ENCODE data around the gene GPAM. TPM values are rescaled to one million over a fixed set of nuclear protein-coding genes. Genes with fewer than 3 reads are reported as not detected.

GPAM gene
- total and polyA plus RNA-seq, 2 of the 8 experiments (the other 6 are each of a cell fraction or from before 2014, with no cell fraction given): 5.5 to 15.5 TPM

DNA sequence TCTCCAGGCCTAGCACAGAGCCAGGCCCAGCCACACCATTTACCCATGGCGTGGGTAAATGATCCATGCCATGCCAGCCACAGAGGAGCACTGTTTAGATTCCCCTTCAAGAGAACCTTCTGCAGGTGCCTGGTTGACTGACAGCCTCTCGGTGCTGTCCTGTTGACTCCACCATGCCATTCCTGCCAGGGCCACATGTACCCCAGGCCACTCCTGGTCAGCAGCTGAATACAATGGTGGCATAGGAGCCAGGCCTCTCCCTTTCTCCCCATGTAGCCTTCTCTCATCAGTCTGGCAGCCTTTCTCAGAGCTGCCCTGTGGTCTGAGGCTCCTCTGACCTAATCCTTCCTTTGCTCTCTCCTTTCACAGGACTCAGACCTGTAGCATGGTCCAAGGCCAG, 39.2 kb upstream of the GPAM start (continued):
- no peak for TF ChIP-seq CTBP2 (IDR thresholded peaks at IDR 0.05; ENCODE audit: borderline replicate concordance, insufficient read depth, insufficient read length, low read length)
- TF ChIP-seq, protein P1, sequence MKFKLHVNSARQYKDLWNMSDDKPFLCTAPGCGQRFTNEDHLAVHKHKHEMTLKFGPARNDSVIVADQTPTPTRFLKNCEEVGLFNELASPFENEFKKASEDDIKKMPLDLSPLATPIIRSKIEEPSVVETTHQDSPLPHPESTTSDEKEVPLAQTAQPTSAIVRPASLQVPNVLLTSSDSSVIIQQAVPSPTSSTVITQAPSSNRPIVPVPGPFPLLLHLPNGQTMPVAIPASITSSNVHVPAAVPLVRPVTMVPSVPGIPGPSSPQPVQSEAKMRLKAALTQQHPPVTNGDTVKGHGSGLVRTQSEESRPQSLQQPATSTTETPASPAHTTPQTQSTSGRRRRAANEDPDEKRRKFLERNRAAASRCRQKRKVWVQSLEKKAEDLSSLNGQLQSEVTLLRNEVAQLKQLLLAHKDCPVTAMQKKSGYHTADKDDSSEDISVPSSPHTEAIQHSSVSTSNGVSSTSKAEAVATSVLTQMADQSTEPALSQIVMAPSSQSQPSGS (IDR thresholded peaks at IDR 0.05; ENCODE audit: low read length): no peak

Measured in H1 (cell line).